K562 (cell line): Measurements from ENCODE around the gene IDUA. TPM values are rescaled to one million over a fixed set of nuclear protein-coding genes. Genes with fewer than 3 reads are reported as not detected.
A peak's percentile ranks its signal among the peaks of the same experiment; 100 is the strongest.

ENCODE experiments used
- ADNP ChIP-seq: fragments of 200-800 bp; sonication (Bioruptor generic); IDR thresholded peaks from 2 replicates; pipeline ENCODE4 v1.6.1; 2016; ENCODE audit warnings: missing genetic modification characterization, missing compliant biosample characterization
- GATAD2A ChIP-seq: fragments of 450-650 bp; IDR thresholded peaks from 2 replicates; pipeline ENCODE4 v1.6.1; 2017
- TRIM28 ChIP-seq: fragments of 450-650 bp; IDR thresholded peaks from 2 replicates; pipeline ENCODE4 v1.6.1; 2017
- XRCC3 ChIP-seq: fragments of 450-650 bp; IDR thresholded peaks from 2 replicates; pipeline ENCODE4 v1.6.1; 2017; ENCODE audit warnings: mild to moderate bottlenecking, moderate library complexity
- ZBTB7A ChIP-seq: IDR thresholded peaks from 2 replicates; pipeline ENCODE4 v1.6.1; 2011; ENCODE audit warnings: low read depth, mild to moderate bottlenecking, low read length, moderate library complexity, borderline replicate concordance; ENCODE audit not compliant: control insufficient read depth
- polyA plus RNA-seq, 8 experiments: library from polyadenylated mRNA; depleted of rRNA in 4 of 8; stranded (reverse) in 5 of 8; unstranded in 3 of 8; fragments of >200 nt; fragmentation: Nextera tagmentation in 2 of 8; fragmentation: Illumina TruSeq in 1 of 8; extraction: Ambion mirVana in 2 of 8; extraction: Trizol in 1 of 8; gene quantifications; 2 replicates each; pipeline versions ENCODE4 v1.2.1 to v1.2.3, GENCODE V29; 2011 to 2014; ENCODE audit warnings: inconsistent platforms in 1 of 8, missing spikeins in 1 of 8
- total RNA-seq, 7 experiments: library from RNA; depleted of rRNA in 6 of 7; stranded (reverse); fragments of >200 nt in 6 of 7; fragmentation: Illumina TruSeq in 2 of 7; extraction: Trizol in 2 of 7; gene quantifications; 2 replicates each; pipeline versions ENCODE4 v1.2.1 to v1.2.3, GENCODE V29; 2011 to 2021; ENCODE audit warnings: low replicate concordance in 1 of 7
- TF ChIP-seq, protein P1 (sequence below), 2 experiments: fragments of 250-450 bp in 1 of 2; fragments of 450-650 bp in 1 of 2; sonication (Bioruptor Pico) in 1 of 2; IDR thresholded peaks; 2 replicates each; pipeline versions ENCODE4 v1.6.1 to v1.8.0; 2016 to 2021; ENCODE audit warnings: mild to moderate bottlenecking in 2 of 2, moderate library complexity in 2 of 2, missing compliant biosample characterization in 1 of 2, missing genetic modification characterization in 1 of 2
- TF ChIP-seq, protein P2 (sequence below), 2 experiments: fragments of 450-650 bp; formaldehyde crosslinking in 1 of 2; IDR thresholded peaks; 2 replicates each; pipeline versions ENCODE4 v1.4.0 to v1.6.1; 2014 to 2020; ENCODE audit warnings: mild to moderate bottlenecking in 2 of 2, borderline replicate concordance in 1 of 2, low read depth in 1 of 2
- TF ChIP-seq, protein P3 (sequence below): sonication (generic); formaldehyde crosslinking; IDR thresholded peaks from 2 replicates; pipeline ENCODE4 v1.8.1; 2022; ENCODE audit warnings: missing genetic modification reagents

Gene IDUA
- total and polyA plus RNA-seq, 9 of the 15 experiments (the other 6 are each of a cell fraction or from before 2014, with no cell fraction given) = 0.04 to 16.1 (median 1.2) TPM

DNA sequence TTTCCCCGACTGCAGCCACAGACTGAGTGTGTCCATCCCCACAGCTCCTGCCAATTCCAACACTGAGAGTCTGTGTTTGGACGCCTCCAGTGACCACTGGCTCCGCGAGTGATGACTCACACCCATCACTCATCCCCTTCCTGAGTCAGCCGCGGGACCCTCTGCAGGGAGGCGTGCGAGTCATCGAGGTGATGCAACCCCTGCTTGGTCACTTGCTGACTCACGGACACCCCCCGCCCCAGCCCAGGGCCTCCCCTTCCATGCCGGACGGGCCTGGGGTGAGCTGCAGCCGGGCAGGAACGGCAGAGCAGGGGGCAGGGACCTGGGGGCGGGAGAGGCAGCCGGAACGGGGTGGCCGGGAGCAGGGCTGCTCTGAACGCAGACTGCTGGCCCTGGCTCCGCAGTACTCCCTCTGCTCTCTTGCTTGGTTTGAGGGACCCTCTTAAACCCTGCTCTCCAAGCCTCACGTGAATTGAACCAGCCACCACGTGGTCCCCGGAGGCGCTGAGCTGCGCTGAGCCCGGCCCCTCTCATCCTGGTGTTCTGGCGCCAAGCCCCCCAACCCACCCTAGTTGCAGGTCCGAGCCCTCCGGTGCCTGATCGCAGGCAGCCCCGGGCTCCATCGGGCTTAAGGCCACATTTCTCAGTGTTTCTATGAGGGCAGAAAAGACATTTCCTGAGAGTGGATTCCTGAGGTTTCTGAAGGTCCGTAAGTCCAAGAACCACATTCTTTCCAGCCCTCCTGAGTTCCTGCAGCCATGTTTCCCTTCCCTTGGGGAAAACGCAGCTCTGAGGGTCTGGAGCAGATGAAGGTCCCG, 57.0 kb downstream of the IDUA start (continued):
- TF ChIP-seq, protein P1, sequence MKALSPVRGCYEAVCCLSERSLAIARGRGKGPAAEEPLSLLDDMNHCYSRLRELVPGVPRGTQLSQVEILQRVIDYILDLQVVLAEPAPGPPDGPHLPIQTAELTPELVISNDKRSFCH (CRISPR knock-in tag; IDR thresholded peaks at IDR 0.05) = no peak
- TF ChIP-seq, protein P1 (tag; IDR thresholded peaks at IDR 0.05) = peak; percentile 55; the same call in 1 of the 2 replicates
- TF ChIP-seq XRCC3 (no peak), ADNP (tag) (no peak), ZBTB7A (peak; percentile 100), TRIM28 (peak; percentile 80; the same call in 1 of the 2 replicates), GATAD2A (peak; percentile 91)
- TF ChIP-seq, protein P2, sequence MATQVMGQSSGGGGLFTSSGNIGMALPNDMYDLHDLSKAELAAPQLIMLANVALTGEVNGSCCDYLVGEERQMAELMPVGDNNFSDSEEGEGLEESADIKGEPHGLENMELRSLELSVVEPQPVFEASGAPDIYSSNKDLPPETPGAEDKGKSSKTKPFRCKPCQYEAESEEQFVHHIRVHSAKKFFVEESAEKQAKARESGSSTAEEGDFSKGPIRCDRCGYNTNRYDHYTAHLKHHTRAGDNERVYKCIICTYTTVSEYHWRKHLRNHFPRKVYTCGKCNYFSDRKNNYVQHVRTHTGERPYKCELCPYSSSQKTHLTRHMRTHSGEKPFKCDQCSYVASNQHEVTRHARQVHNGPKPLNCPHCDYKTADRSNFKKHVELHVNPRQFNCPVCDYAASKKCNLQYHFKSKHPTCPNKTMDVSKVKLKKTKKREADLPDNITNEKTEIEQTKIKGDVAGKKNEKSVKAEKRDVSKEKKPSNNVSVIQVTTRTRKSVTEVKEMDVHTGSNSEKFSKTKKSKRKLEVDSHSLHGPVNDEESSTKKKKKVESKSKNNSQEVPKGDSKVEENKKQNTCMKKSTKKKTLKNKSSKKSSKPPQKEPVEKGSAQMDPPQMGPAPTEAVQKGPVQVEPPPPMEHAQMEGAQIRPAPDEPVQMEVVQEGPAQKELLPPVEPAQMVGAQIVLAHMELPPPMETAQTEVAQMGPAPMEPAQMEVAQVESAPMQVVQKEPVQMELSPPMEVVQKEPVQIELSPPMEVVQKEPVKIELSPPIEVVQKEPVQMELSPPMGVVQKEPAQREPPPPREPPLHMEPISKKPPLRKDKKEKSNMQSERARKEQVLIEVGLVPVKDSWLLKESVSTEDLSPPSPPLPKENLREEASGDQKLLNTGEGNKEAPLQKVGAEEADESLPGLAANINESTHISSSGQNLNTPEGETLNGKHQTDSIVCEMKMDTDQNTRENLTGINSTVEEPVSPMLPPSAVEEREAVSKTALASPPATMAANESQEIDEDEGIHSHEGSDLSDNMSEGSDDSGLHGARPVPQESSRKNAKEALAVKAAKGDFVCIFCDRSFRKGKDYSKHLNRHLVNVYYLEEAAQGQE (IDR thresholded peaks at IDR 0.05; ENCODE audit: borderline replicate concordance) = peak; percentile 52
- TF ChIP-seq, protein P2 (CRISPR knock-in tag; IDR thresholded peaks at IDR 0.05; ENCODE audit: low read depth) = no peak
- TF ChIP-seq, protein P3, sequence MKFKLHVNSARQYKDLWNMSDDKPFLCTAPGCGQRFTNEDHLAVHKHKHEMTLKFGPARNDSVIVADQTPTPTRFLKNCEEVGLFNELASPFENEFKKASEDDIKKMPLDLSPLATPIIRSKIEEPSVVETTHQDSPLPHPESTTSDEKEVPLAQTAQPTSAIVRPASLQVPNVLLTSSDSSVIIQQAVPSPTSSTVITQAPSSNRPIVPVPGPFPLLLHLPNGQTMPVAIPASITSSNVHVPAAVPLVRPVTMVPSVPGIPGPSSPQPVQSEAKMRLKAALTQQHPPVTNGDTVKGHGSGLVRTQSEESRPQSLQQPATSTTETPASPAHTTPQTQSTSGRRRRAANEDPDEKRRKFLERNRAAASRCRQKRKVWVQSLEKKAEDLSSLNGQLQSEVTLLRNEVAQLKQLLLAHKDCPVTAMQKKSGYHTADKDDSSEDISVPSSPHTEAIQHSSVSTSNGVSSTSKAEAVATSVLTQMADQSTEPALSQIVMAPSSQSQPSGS (CRISPR knock-in tag) = peak; percentile 68; the same call in 1 of the 2 replicates
